Panc1 (cell line): ENCODE results near the gene IGF2R. TPM values are rescaled to one million over a fixed set of nuclear protein-coding genes. Genes with fewer than 3 reads are reported as not detected.

ENCODE experiments used
- ATAC-seq: fragments of 200-7000 bp; cut with Tn5 transposase; 2 replicates; pipeline ENCODE4 v1.9.1; 2020; ENCODE audit warnings: mild to moderate bottlenecking, moderate library complexity
- BruUV-seq: library from RNA; stranded (reverse); fragments of 400-500 nt; replicated peaks from 2 replicates; lab custom pipeline; 2021; lab: Mats Ljungman, UMichigan
- CTCF ChIA-PET: fragments of 300-600 bp; sonication (Branson Sonifier 250); formaldehyde crosslinking; loops from one replicate; lab custom pipeline; 2022; ENCODE audit warnings: antibody characterized with exemption; lab: Charles Lee
- POLR2A ChIA-PET: fragments of 300-600 bp; sonication (Branson Sonifier 250); formaldehyde crosslinking; loops from one replicate; lab custom pipeline; 2022; ENCODE audit warnings: antibody characterized with exemption; lab: Charles Lee
- DNase-seq: peaks from one replicate; pipeline ENCODE4 v3.0.0-alpha.2; 2010; ENCODE audit warnings: low read depth, low spot score
- H3K27ac ChIP-seq: 2 replicates; pipeline ENCODE4 v1.5.1; 2011; ENCODE audit warnings: mild to moderate bottlenecking, low read length, inconsistent platforms
- H3K27me3 ChIP-seq: fragments of 200-500 bp; sonication (Bioruptor generic); 2 replicates; pipeline ENCODE4 v1.6.0; 2014; ENCODE audit warnings: low read length, inconsistent platforms; ENCODE audit not compliant: control insufficient read depth, insufficient read depth
- H3K36me3 ChIP-seq: fragments of 200-500 bp; sonication (Bioruptor generic); 2 replicates; pipeline ENCODE4 v1.5.1; 2014; ENCODE audit warnings: inconsistent platforms, mild to moderate bottlenecking, low read length, moderate library complexity; ENCODE audit not compliant: control insufficient read depth, insufficient read depth
- H3K4me1 ChIP-seq: 2 replicates; pipeline ENCODE4 v1.5.1; 2011; ENCODE audit warnings: inconsistent platforms, mild to moderate bottlenecking, low read length, moderate library complexity; ENCODE audit not compliant: control insufficient read depth, insufficient read depth
- H3K4me3 ChIP-seq, 2 experiments: 2 replicates each; pipeline ENCODE4 v1.5.1; 2011 to 2012; ENCODE audit warnings: low read depth in 2 of 2, low read length in 2 of 2, mild to moderate bottlenecking in 2 of 2, inconsistent platforms in 1 of 2, moderate library complexity in 1 of 2
- H3K9me3 ChIP-seq: fragments of 200-500 bp; sonication (Bioruptor generic); 2 replicates; pipeline ENCODE4 v1.5.1; 2014; ENCODE audit warnings: low read depth, mild to moderate bottlenecking, inconsistent platforms, low read length, moderate library complexity; ENCODE audit not compliant: control insufficient read depth, insufficient read depth
- POLR2AphosphoS5 ChIP-seq: IDR thresholded peaks from 2 replicates; pipeline ENCODE4 v1.6.1; 2012; ENCODE audit warnings: mild to moderate bottlenecking, low read depth, low read length, moderate library complexity
- SIN3A ChIP-seq: IDR thresholded peaks from 2 replicates; pipeline ENCODE4 v1.6.1; 2012; ENCODE audit warnings: low read depth, mild to moderate bottlenecking, low read length, moderate library complexity, borderline replicate concordance; ENCODE audit not compliant: insufficient read depth
- TCF7L2 ChIP-seq: IDR thresholded peaks from 2 replicates; pipeline ENCODE4 v1.6.1; 2011; ENCODE audit warnings: mild to moderate bottlenecking, low read depth, low read length, inconsistent platforms
- in situ Hi-C: cut with HindIII; loops from 2 replicates; pipeline ENCODE4 v1.10.0; 2016; ENCODE audit warnings: low sequenced_read_pairs, low pct_unique_long_range_greater_than_20kb
- intact Hi-C: fragments of 100-400 bp; cut with micrococcal nuclease; formaldehyde crosslinking; loops from one replicate; pipeline ENCODE4 v1.10.0; 2022; ENCODE audit not compliant: unreplicated experiment
- total RNA-seq: library from RNA; stranded (reverse); gene quantifications from one replicate; pipeline ENCODE4 v1.2.1, GENCODE V29; 2021; ENCODE audit not compliant: unreplicated experiment
- TF ChIP-seq, protein P1 (sequence below): fragments of 450-650 bp; IDR thresholded peaks from 2 replicates; pipeline ENCODE4 v1.5.1; 2017; ENCODE audit warnings: mild to moderate bottlenecking
- TF ChIP-seq, protein P2 (sequence below), 2 experiments: IDR thresholded peaks; 2 replicates each; pipeline ENCODE4 v1.6.1; 2011 to 2012; ENCODE audit warnings: low read depth in 2 of 2, control low read depth in 1 of 2, low read length in 1 of 2, mild to moderate bottlenecking in 1 of 2, moderate library complexity in 1 of 2; ENCODE audit not compliant: insufficient read depth in 1 of 2

The IGF2R gene
- total RNA-seq, 1 experiment from 2014 or later: 163 TPM

DNA sequence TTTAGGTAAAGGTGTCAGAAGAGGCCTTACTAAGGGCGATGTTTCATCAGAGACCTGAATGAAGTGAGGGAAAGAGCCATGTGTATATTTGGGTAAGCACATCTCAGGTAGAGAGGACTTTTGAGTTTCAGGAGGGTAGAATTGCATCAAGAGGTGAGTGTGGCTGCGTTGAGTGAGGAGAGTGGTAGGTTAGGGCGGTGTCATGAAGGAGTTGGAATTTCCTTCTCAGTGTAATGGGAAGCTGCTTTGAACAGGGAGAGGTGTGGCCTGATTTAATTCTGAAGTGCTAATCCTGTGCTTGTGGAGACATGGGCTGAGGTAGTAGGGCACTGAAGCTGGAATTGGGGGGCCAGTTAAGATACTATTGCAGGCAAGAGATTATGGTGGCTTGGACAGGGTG, 53.9 kb downstream of the IGF2R start:
- H3K4me1 ChIP-seq: no peaks in the 10 kb centered on the region
- 0 out of 2 replicates have a peak, but pooled peaks cover 10% of the 10 kb centered on the region for H3K36me3 ChIP-seq
- no peak overlapping the region for H3K4me3 ChIP-seq
- no peak overlapping the region for H3K27ac ChIP-seq
- no peaks in the 10 kb centered on the region for H3K27me3 ChIP-seq
- TF ChIP-seq TCF7L2 (no peak), SIN3A (no peak), POLR2AphosphoS5 (no peak)
- TF ChIP-seq, protein P1, sequence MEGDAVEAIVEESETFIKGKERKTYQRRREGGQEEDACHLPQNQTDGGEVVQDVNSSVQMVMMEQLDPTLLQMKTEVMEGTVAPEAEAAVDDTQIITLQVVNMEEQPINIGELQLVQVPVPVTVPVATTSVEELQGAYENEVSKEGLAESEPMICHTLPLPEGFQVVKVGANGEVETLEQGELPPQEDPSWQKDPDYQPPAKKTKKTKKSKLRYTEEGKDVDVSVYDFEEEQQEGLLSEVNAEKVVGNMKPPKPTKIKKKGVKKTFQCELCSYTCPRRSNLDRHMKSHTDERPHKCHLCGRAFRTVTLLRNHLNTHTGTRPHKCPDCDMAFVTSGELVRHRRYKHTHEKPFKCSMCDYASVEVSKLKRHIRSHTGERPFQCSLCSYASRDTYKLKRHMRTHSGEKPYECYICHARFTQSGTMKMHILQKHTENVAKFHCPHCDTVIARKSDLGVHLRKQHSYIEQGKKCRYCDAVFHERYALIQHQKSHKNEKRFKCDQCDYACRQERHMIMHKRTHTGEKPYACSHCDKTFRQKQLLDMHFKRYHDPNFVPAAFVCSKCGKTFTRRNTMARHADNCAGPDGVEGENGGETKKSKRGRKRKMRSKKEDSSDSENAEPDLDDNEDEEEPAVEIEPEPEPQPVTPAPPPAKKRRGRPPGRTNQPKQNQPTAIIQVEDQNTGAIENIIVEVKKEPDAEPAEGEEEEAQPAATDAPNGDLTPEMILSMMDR: no peak
- TF ChIP-seq, protein P2, sequence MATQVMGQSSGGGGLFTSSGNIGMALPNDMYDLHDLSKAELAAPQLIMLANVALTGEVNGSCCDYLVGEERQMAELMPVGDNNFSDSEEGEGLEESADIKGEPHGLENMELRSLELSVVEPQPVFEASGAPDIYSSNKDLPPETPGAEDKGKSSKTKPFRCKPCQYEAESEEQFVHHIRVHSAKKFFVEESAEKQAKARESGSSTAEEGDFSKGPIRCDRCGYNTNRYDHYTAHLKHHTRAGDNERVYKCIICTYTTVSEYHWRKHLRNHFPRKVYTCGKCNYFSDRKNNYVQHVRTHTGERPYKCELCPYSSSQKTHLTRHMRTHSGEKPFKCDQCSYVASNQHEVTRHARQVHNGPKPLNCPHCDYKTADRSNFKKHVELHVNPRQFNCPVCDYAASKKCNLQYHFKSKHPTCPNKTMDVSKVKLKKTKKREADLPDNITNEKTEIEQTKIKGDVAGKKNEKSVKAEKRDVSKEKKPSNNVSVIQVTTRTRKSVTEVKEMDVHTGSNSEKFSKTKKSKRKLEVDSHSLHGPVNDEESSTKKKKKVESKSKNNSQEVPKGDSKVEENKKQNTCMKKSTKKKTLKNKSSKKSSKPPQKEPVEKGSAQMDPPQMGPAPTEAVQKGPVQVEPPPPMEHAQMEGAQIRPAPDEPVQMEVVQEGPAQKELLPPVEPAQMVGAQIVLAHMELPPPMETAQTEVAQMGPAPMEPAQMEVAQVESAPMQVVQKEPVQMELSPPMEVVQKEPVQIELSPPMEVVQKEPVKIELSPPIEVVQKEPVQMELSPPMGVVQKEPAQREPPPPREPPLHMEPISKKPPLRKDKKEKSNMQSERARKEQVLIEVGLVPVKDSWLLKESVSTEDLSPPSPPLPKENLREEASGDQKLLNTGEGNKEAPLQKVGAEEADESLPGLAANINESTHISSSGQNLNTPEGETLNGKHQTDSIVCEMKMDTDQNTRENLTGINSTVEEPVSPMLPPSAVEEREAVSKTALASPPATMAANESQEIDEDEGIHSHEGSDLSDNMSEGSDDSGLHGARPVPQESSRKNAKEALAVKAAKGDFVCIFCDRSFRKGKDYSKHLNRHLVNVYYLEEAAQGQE (IDR thresholded peaks at IDR 0.05; ENCODE audit: insufficient read depth in 1 of 2, low read depth in 2 of 2, low read length in 1 of 2): no peak
- intact Hi-C loops (no loop called here), in situ Hi-C loops (no loop called here)
- POLR2A ChIA-PET: interaction anchor here (0.6 kb wide), 1 partner anchor 1317 kb away, joined by 5 read pairs; no protein-coding TSS in a partner anchor
- ATAC-seq (no peak), DNase-seq (no peak)
- no peaks in the 10 kb centered on the region for H3K9me3 ChIP-seq
- CTCF ChIA-PET: no interaction called here
- no TSS peak for BruUV-seq

DNA sequence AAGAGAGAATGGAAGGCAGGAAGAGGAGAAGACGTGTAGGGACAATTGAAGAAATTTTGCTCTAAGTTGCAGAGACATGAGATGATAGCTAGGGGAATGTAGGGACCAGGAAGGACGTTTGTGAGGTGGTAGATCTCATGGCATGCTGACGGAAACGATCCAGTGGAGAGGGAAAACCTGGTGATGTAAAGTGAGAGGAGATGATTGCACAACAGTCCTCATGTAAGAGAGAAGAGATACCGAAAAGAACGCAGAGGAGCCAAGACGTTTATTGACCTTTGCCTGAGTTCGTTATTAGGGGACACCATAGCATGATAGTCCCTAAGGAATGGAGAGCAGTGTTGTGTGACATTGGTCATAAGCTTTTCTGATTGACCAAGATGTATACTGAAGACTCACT, 55.3 kb downstream of the IGF2R start:
- H3K4me1 ChIP-seq: no peaks in the 10 kb centered on the region
- intact Hi-C loops: no loop called here
- no peak overlapping the region for H3K27ac ChIP-seq
- in situ Hi-C loops: no loop called here
- 0 out of 2 replicates have a peak, but pooled peaks cover 10% of the 10 kb centered on the region for H3K36me3 ChIP-seq
- H3K9me3 ChIP-seq: no peaks in the 10 kb centered on the region
- no peak for ATAC-seq
- H3K27me3 ChIP-seq: no peaks in the 10 kb centered on the region
- ChIA-PET CTCF (interaction anchor here (0.5 to 0.6 kb wide), 2 partner anchors 43 to 1559 kb away, joined by 3 to 5 read pairs; no protein-coding TSS in a partner anchor), POLR2A (interaction anchor here (0.6 kb wide), 1 partner anchor 38 kb away, joined by 3 read pairs; no protein-coding TSS in a partner anchor)
- TF ChIP-seq TCF7L2: no peak
- TF ChIP-seq, protein P1: no peak
- H3K4me3 ChIP-seq: no peak overlapping the region
- BruUV-seq: no TSS peak
- DNase-seq: no peak
